Kidney (tissue), 14 donors: ENCODE data around the gene SLCO3A1. TPM values are rescaled to one million over a fixed set of nuclear protein-coding genes. Genes with fewer than 3 reads are reported as not detected.

Source experiments
- DNase-seq, 5 donors: peaks; one replicate each; pipeline ENCODE4 v3.0.0-alpha.2; 2013 to 2020
- FAIRE-seq: peaks from 2 replicates; lab custom pipeline; 2012; peaks lifted over from hg19 to GRCh38; lab: Jason Lieb, UNC
- H3K27ac ChIP-seq, 2 donors: one replicate each; pipeline ENCODE4 v1.7.0; 2013; ENCODE audit warnings: low read depth in 2 of 2, low read length in 2 of 2, inconsistent platforms in 1 of 2
- H3K27me3 ChIP-seq: one replicate; pipeline ENCODE4 v1.7.1; 2013; ENCODE audit warnings: low read length, inconsistent platforms; ENCODE audit not compliant: control insufficient read depth, insufficient read depth
- H3K36me3 ChIP-seq, 3 donors: one replicate each; pipeline versions ENCODE4 v1.7.0 to v1.7.1; 2013; ENCODE audit warnings: low read length in 3 of 3, control low read depth in 1 of 3, inconsistent platforms in 1 of 3; ENCODE audit not compliant: insufficient read depth in 3 of 3, control insufficient read depth in 2 of 3
- H3K4me1 ChIP-seq, 3 donors: one replicate each; pipeline versions ENCODE4 v1.7.0 to v1.7.1; 2013; ENCODE audit warnings: low read length in 3 of 3, inconsistent platforms in 1 of 3, low read depth in 1 of 3; ENCODE audit not compliant: control insufficient read depth in 2 of 3, insufficient read depth in 2 of 3
- H3K4me3 ChIP-seq, 3 donors: one replicate each; pipeline versions ENCODE4 v1.7.0 to v1.8.1; 2013; ENCODE audit warnings: low read length in 3 of 3, control low read depth in 1 of 3, inconsistent platforms in 1 of 3
- H3K9ac ChIP-seq, 3 donors: one replicate each; pipeline versions ENCODE4 v1.7.0 to v1.7.1; 2013; ENCODE audit warnings: low read length in 3 of 3, control low read depth in 1 of 3, inconsistent platforms in 1 of 3
- H3K9me3 ChIP-seq, 3 donors: one replicate each; pipeline versions ENCODE4 v1.7.0 to v1.7.1; 2013; ENCODE audit warnings: low read length in 3 of 3, control low read depth in 1 of 3, inconsistent platforms in 1 of 3; ENCODE audit not compliant: control insufficient read depth in 2 of 3, insufficient read depth in 1 of 3
- intact Hi-C: fragments of 100-400 bp; cut with DNase I; formaldehyde crosslinking; loops from one replicate; pipeline ENCODE4 v1.11.1; 2022
- polyA plus RNA-seq: library from polyadenylated mRNA; stranded (reverse); fragments of 350-450 nt; fragmentation: Illumina TruSeq; extraction: RNeasy Lipid Tissue Mini Kit (QIAGEN cat#74804); gene quantifications from one replicate; pipeline ENCODE4 v1.2.3, GENCODE V29; 2014; ENCODE audit warnings: low read depth, low replicate concordance; ENCODE audit not compliant: insufficient read depth
- total RNA-seq: library from RNA; stranded (reverse); fragmentation: NEBNext Ultra II Directional; extraction: Animal tissue kit (Norgen Biotek cat#: 25700); gene quantifications from one replicate; pipeline ENCODE4 v1.2.1, GENCODE V29; 2021
- TF ChIP-seq, protein P1 (sequence below): IDR thresholded peaks from 3 replicates; pipeline ENCODE4 v1.5.1; 2012; ENCODE audit warnings: mild to moderate bottlenecking, moderate library complexity, borderline replicate concordance; ENCODE audit not compliant: insufficient read depth; ENCODE audit errors: extremely low read depth
- donor health status: control.
- donor health status: control.
- donor health status: control.
- donor health status: control.
- donor health status: control.
- donor health status: DM: yes; HTN: yes; CAD: no.
- donor health status: Normal renal cell carcinoma (clear cell type).

Gene SLCO3A1
- total and polyA plus RNA-seq, 2 donors from 2014 or later, result 12.8 to 59.4 TPM

- no peak overlapping the region for H3K4me3 ChIP-seq
- H3K36me3 ChIP-seq, result no peaks in the 10 kb centered on the region
- TF ChIP-seq, protein P1, sequence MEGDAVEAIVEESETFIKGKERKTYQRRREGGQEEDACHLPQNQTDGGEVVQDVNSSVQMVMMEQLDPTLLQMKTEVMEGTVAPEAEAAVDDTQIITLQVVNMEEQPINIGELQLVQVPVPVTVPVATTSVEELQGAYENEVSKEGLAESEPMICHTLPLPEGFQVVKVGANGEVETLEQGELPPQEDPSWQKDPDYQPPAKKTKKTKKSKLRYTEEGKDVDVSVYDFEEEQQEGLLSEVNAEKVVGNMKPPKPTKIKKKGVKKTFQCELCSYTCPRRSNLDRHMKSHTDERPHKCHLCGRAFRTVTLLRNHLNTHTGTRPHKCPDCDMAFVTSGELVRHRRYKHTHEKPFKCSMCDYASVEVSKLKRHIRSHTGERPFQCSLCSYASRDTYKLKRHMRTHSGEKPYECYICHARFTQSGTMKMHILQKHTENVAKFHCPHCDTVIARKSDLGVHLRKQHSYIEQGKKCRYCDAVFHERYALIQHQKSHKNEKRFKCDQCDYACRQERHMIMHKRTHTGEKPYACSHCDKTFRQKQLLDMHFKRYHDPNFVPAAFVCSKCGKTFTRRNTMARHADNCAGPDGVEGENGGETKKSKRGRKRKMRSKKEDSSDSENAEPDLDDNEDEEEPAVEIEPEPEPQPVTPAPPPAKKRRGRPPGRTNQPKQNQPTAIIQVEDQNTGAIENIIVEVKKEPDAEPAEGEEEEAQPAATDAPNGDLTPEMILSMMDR, result no peak
- peaks cover 0 to 21% (median 2%) of the 10 kb centered on the region in 3 donors for H3K4me1 ChIP-seq
- H3K9ac ChIP-seq, result no peak overlapping the region
- FAIRE-seq, result no peak
- no peaks in the 10 kb centered on the region for H3K9me3 ChIP-seq
- no peaks in the 10 kb centered on the region for H3K27me3 ChIP-seq
- H3K27ac ChIP-seq, result no peak overlapping the region
- DNase-seq, result no peak
- intact Hi-C loops, result no loop called here
Observed at GRCh38 chr15:92161039-92161670, 307.6 kb downstream of the SLCO3A1 start.

DNA sequence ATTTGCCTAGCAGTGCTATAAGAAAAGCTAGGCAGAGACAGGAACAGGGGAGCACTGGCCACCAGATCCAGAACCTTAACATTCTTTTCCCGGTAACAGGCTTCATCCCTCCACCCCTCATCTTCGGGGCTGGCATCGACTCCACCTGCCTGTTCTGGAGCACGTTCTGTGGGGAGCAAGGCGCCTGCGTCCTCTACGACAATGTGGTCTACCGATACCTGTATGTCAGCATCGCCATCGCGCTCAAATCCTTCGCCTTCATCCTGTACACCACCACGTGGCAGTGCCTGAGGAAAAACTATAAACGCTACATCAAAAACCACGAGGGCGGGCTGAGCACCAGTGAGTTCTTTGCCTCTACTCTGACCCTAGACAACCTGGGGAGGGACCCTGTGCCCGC lies 309.1 kb downstream of the SLCO3A1 start:
- intact Hi-C loops, result no loop called here
- DNase-seq, result no peak
- H3K4me3 ChIP-seq, result no peak overlapping the region
- H3K27ac ChIP-seq, result no peak overlapping the region
- H3K9me3 ChIP-seq, result no peaks in the 10 kb centered on the region
- TF ChIP-seq, protein P1, result no peak
- no peaks in the 10 kb centered on the region for H3K36me3 ChIP-seq
- FAIRE-seq, result no peak
- H3K27me3 ChIP-seq, result no peaks in the 10 kb centered on the region
- peaks cover 0 to 25% (median 6%) of the 10 kb centered on the region in 3 donors for H3K4me1 ChIP-seq
- no peak overlapping the region for H3K9ac ChIP-seq

DNA sequence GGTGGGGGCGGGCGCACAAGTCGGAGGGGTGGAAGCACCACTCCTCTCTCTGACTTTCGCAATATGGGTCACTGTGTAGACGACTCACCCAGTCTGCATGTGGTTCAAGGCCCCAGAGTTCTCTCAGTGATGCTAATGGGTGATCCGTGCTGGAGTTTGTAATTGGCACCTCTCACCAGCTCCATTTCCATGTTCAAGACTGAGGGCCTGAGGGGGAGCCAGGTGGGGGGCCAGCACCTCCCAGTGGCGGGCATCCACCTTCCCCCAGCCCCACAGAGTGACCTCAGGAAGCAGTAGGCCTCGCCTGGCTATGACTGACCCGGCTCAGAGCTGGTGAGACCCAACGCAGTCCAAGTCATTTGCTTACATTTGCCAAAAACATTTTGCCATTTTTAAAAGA lies 310.1 kb downstream of the SLCO3A1 start:
- TF ChIP-seq, protein P1, result no peak
- H3K27me3 ChIP-seq, result no peaks in the 10 kb centered on the region
- H3K36me3 ChIP-seq, result no peaks in the 10 kb centered on the region
- FAIRE-seq, result no peak
- no peak overlapping the region for H3K27ac ChIP-seq
- H3K4me1 ChIP-seq, result peaks cover 0 to 25% (median 6%) of the 10 kb centered on the region in 3 donors
- H3K9ac ChIP-seq, result no peak overlapping the region
- intact Hi-C loops, result no loop called here
- DNase-seq, result no peak
- H3K9me3 ChIP-seq, result no peaks in the 10 kb centered on the region
- H3K4me3 ChIP-seq, result no peak overlapping the region
